IMR-90 (cell line): Measurements from ENCODE around the gene RIC8B. TPM values are rescaled to one million over a fixed set of nuclear protein-coding genes. Genes with fewer than 3 reads are reported as not detected.

Source experiments
- ATAC-seq: fragments of 200-7000 bp; cut with Tn5 transposase; 2 replicates; pipeline ENCODE4 v1.9.1; 2020; ENCODE audit warnings: low read depth, mild to moderate bottlenecking, moderate library complexity
- BruUV-seq: library from RNA; stranded (reverse); fragments of 400-500 nt; replicated peaks from 2 replicates; lab custom pipeline; 2021; lab: Mats Ljungman, UMichigan
- CTCF ChIA-PET: fragments of 300-600 bp; formaldehyde crosslinking; extraction: SDS; loops from one replicate; lab custom pipeline; 2021; ENCODE audit warnings: antibody characterized with exemption; lab: Yijun Ruan, JAX
- POLR2A ChIA-PET: fragments of 300-600 bp; sonication (Branson Sonifier 250); formaldehyde crosslinking; loops from one replicate; lab custom pipeline; 2022; ENCODE audit warnings: antibody characterized with exemption; ENCODE audit not compliant: unreplicated experiment; lab: Charles Lee
- DNase-seq: peaks from one replicate; pipeline ENCODE4 v3.0.0; 2013
- H2AFZ ChIP-seq: replicated peaks from 2 replicates; pipeline ENCODE3; 2013; ENCODE audit warnings: low read length, mild to moderate bottlenecking; ENCODE audit not compliant: poor library complexity
- H2AK5ac ChIP-seq: 2 replicates; pipeline ENCODE4 v1.6.1; 2013; ENCODE audit warnings: low read depth, low read length, inconsistent platforms
- H2AK9ac ChIP-seq: replicated peaks from 2 replicates; pipeline ENCODE3; 2013; ENCODE audit warnings: mild to moderate bottlenecking, low read depth, low read length, moderate library complexity; ENCODE audit not compliant: poor library complexity
- H2BK120ac ChIP-seq: 2 replicates; pipeline ENCODE4 v1.6.1; 2013; ENCODE audit warnings: low read depth, low read length, inconsistent platforms
- H2BK15ac ChIP-seq: 3 replicates; pipeline ENCODE4 v1.6.1; 2013; ENCODE audit warnings: low read depth, low read length, inconsistent platforms
- H2BK20ac ChIP-seq: 2 replicates; pipeline ENCODE4 v1.6.1; 2013; ENCODE audit warnings: low read depth, mild to moderate bottlenecking, inconsistent platforms, low read length, moderate library complexity
- H2BK5ac ChIP-seq: 2 replicates; pipeline ENCODE4 v1.6.1; 2013; ENCODE audit warnings: mild to moderate bottlenecking, low read depth, low read length, inconsistent platforms; ENCODE audit not compliant: poor library complexity, severe bottlenecking
- H3K14ac ChIP-seq: replicated peaks from 2 replicates; pipeline ENCODE4 v1.6.1; 2013; ENCODE audit warnings: low read depth, low read length, inconsistent platforms
- H3K18ac ChIP-seq: 2 replicates; pipeline ENCODE4 v1.6.1; 2013; ENCODE audit warnings: low read depth, low read length, control low read depth
- H3K23ac ChIP-seq: 2 replicates; pipeline ENCODE4 v1.6.1; 2013; ENCODE audit warnings: low read depth, low read length, inconsistent platforms
- H3K27ac ChIP-seq: 2 replicates; pipeline ENCODE4 v1.5.1; 2013; ENCODE audit warnings: mild to moderate bottlenecking, control low read depth, low read length; ENCODE audit not compliant: insufficient read depth
- H3K27me3 ChIP-seq: 2 replicates; pipeline ENCODE4 v1.6.1; 2013; ENCODE audit warnings: low read length; ENCODE audit not compliant: control insufficient read depth, insufficient read depth
- H3K36me3 ChIP-seq: 2 replicates; pipeline ENCODE4 v1.6.1; 2013; ENCODE audit warnings: low read length, mixed read lengths; ENCODE audit not compliant: control insufficient read depth, insufficient read depth
- H3K4ac ChIP-seq: 2 replicates; pipeline ENCODE4 v1.6.1; 2013; ENCODE audit warnings: low read depth, low read length, inconsistent platforms
- H3K4me1 ChIP-seq: 2 replicates; pipeline ENCODE4 v1.6.1; 2013; ENCODE audit warnings: low read length, mixed read lengths; ENCODE audit not compliant: control insufficient read depth, insufficient read depth
- H3K4me2 ChIP-seq: 2 replicates; pipeline ENCODE4 v1.6.1; 2013; ENCODE audit warnings: low read depth, mild to moderate bottlenecking, control low read depth, low read length, moderate library complexity
- H3K4me3 ChIP-seq: 2 replicates; pipeline ENCODE4 v1.5.1; 2013; ENCODE audit warnings: low read depth, mild to moderate bottlenecking, control low read depth, low read length, moderate library complexity; ENCODE audit not compliant: insufficient read depth
- H3K56ac ChIP-seq: 2 replicates; pipeline ENCODE4 v1.6.1; 2013; ENCODE audit warnings: low read length, inconsistent platforms; ENCODE audit not compliant: insufficient read depth; ENCODE audit errors: extremely low read depth
- H3K79me1 ChIP-seq, 2 experiments: 2 replicates each; pipeline ENCODE4 v1.6.1; 2013; ENCODE audit warnings: low read length in 2 of 2, inconsistent platforms in 1 of 2, low read depth in 1 of 2
- H3K9ac ChIP-seq: 2 replicates; pipeline ENCODE4 v1.6.1; 2013; ENCODE audit warnings: low read depth, low read length, control low read depth
- H3K9me1 ChIP-seq: 2 replicates; pipeline ENCODE4 v1.6.1; 2013; ENCODE audit warnings: low read length, inconsistent platforms; ENCODE audit not compliant: insufficient read depth
- H3K9me3 ChIP-seq: 2 replicates; pipeline ENCODE4 v1.6.1; 2013; ENCODE audit warnings: low read length; ENCODE audit not compliant: control insufficient read depth, insufficient read depth
- H4K20me1 ChIP-seq: 2 replicates; pipeline ENCODE4 v1.6.1; 2013; ENCODE audit warnings: low read length, inconsistent platforms; ENCODE audit not compliant: insufficient read depth
- H4K5ac ChIP-seq: 2 replicates; pipeline ENCODE4 v1.6.1; 2013; ENCODE audit warnings: mild to moderate bottlenecking, low read depth, low read length, control low read depth
- H4K8ac ChIP-seq, 2 experiments: 2 replicates each; pipeline ENCODE4 v1.6.1; 2013; ENCODE audit warnings: low read depth in 2 of 2, low read length in 2 of 2, control low read depth in 1 of 2, inconsistent platforms in 1 of 2
- H4K91ac ChIP-seq: 2 replicates; pipeline ENCODE4 v1.6.1; 2013; ENCODE audit warnings: low read depth, low read length, inconsistent platforms; ENCODE audit not compliant: insufficient read depth
- MAFK ChIP-seq: IDR thresholded peaks from 2 replicates; pipeline ENCODE4 v1.6.1; 2012; ENCODE audit warnings: low read depth, low read length, improper control_type of control experiment
- WGBS, 2 experiments: methylation state at CpG; one replicate each; pipeline versions ENCODE4 v1.1.5 to v1.1.7; 2013; ENCODE audit warnings: missing lambda C conversion rate in 2 of 2; ENCODE audit not compliant: insufficient read length in 1 of 2; ENCODE audit errors: extremely low coverage in 2 of 2; 5-methylcytosine and 5-hydroxymethylcytosine counted together
- dilution Hi-C: fragments of 300-500 bp; cut with HindIII; formaldehyde crosslinking; loops from one replicate; pipeline ENCODE4 v1.14.3; 2018; ENCODE audit warnings: low sequenced_read_pairs; ENCODE audit not compliant: unreplicated experiment
- in situ Hi-C: fragments of 300-500 bp; cut with MboI; formaldehyde crosslinking; loops from 3 replicates; pipeline ENCODE4 v1.14.3; 2019; ENCODE audit warnings: low sequenced_read_pairs, inconsistent platforms, mixed read lengths
- intact Hi-C: fragments of 100-400 bp; cut with micrococcal nuclease; formaldehyde crosslinking; loops from 2 replicates; pipeline ENCODE4 v1.10.0; 2022
- polyA plus RNA-seq, 3 experiments: library from polyadenylated mRNA; depleted of rRNA; stranded (reverse); fragments of >200 nt; gene quantifications; 2 replicates each; pipeline ENCODE4 v1.2.3, GENCODE V29; 2012; ENCODE audit warnings: low replicate concordance in 1 of 3
- total RNA-seq: library from RNA; depleted of rRNA; stranded (reverse); fragments of >200 nt; gene quantifications from 2 replicates; pipeline ENCODE4 v1.2.3, GENCODE V29; 2012

Gene RIC8B
- total and polyA plus RNA-seq, 2 of the 4 experiments (the other 2 are of a cell fraction), result 5.5 to 19.5 TPM

DNA sequence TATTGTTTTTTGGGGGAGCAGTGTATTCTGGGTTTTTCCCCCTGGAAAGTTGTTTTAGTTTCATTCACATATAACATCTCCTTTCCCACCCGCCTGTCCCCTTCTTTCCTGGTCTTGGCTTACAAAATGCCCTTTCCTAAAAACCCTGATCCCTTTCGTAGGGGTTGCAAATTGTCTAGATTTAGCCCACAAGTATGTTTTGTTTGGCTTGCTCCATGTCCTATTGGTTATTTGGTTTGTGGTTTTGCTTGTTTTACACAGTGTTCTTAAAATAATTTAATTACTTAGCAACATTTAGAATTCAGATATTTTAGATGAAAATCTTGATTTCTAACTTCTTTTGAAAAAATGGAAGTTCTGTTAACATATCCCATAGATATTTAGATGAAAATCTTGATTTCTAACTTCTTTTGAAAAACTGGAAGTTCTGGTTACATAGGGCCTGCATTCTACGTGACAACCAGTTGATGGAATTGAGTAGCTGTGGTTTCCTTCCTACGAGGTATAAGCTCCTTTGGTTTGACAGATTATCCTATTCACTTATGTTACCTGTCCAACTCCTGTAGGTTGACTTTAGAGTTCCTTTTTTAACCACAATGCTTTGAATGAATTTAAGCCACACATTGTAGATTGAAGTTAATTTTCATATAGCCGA is 92.1 kb downstream of the RIC8B start:
- no peak overlapping the region for H3K18ac ChIP-seq
- peaks cover 4% of the 10 kb centered on the region; the same call in 1 of the 2 replicates for H3K9me1 ChIP-seq
- H2BK5ac ChIP-seq, result no peak overlapping the region
- H3K9ac ChIP-seq, result no peak overlapping the region
- intact Hi-C loops (no loop called here), in situ Hi-C loops (no loop called here), dilution Hi-C loops (no loop called here)
- no peak overlapping the region; the same call in 1 of the 2 replicates for H3K14ac ChIP-seq
- WGBS, 2 experiments, result no CpG with 5 or more reads among the region's 5 CpGs
- ChIA-PET POLR2A (interaction anchor here (0.5 kb wide), 1 partner anchor 95 kb away, joined by 4 read pairs; no protein-coding TSS in a partner anchor), CTCF (interaction anchor here (1.6 kb wide), 1 partner anchor 25 kb away, joined by 5 read pairs; no protein-coding TSS in a partner anchor)
- peaks cover 8 to 29% of the 10 kb centered on the region in 2 experiments; a peak in 3 of 4 replicates for H3K79me1 ChIP-seq
- H3K36me3 ChIP-seq, result no peaks in the 10 kb centered on the region
- TF ChIP-seq MAFK, result no peak
- no peak overlapping the region for H4K91ac ChIP-seq
- H2AK9ac ChIP-seq, result no peak overlapping the region
- no peaks in the 10 kb centered on the region for H3K9me3 ChIP-seq
- H3K4ac ChIP-seq, result no peak overlapping the region
- DNase-seq (no peak), ATAC-seq (no peak)
- H2AK5ac ChIP-seq, result no peak overlapping the region
- no peaks in the 10 kb centered on the region for H4K20me1 ChIP-seq
- no peak overlapping the region for H3K4me3 ChIP-seq
- no peak overlapping the region for H2BK120ac ChIP-seq
- no peak overlapping the region for H3K4me2 ChIP-seq
- H2BK15ac ChIP-seq, result no peak overlapping the region
- H3K56ac ChIP-seq, result no peak overlapping the region
- H2BK20ac ChIP-seq, result no peak overlapping the region
- no peak overlapping the region for H4K5ac ChIP-seq
- H4K8ac ChIP-seq, result no peak overlapping the region
- H2AFZ ChIP-seq, result no peak overlapping the region
- H3K27me3 ChIP-seq, result no peaks in the 10 kb centered on the region
- BruUV-seq, result no TSS peak
- H3K27ac ChIP-seq, result no peak overlapping the region
- peaks cover 16% of the 10 kb centered on the region for H3K4me1 ChIP-seq
- H3K23ac ChIP-seq, result no peak overlapping the region
